ENCODE data around the gene LRP8. TPM values are rescaled to one million over a fixed set of nuclear protein-coding genes. Genes with fewer than 3 reads are reported as not detected.

The LRP8 gene
- total RNA-seq, 4 donors from 2014 or later: 0.76 to 4.0 (median 2.0) TPM

DNA sequence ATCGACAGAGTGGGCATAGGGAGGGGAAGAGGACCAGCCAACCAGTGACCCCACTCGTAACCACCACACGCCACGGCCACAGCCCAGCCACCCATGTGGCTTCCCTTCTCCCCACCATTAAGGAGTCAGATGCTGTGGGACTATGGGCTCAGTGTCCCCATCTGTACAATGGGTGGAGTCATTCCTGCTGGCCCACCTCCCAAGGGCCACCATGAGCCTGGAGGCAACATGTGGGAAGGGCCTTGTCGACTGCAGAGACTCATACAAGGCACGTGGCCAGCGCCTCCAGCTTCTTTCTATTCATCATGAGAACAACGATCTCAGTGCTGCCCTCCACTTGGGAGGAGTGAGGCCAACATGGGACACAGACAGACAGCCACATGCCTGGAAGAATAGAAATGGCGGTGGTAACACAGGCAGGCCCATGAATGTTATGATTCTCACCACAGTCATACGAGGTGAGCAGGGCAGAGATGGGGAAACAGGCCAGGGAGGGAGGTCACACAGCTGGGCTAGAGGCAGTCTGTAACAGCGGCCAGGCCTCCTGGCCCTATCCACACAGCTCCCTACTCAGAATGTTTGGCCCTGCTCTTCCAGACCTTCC lies 16.1 kb downstream of the LRP8 start:
- TF ChIP-seq POLR2A (IDR thresholded peaks at IDR 0.05): no peak
- TF ChIP-seq, protein P1, sequence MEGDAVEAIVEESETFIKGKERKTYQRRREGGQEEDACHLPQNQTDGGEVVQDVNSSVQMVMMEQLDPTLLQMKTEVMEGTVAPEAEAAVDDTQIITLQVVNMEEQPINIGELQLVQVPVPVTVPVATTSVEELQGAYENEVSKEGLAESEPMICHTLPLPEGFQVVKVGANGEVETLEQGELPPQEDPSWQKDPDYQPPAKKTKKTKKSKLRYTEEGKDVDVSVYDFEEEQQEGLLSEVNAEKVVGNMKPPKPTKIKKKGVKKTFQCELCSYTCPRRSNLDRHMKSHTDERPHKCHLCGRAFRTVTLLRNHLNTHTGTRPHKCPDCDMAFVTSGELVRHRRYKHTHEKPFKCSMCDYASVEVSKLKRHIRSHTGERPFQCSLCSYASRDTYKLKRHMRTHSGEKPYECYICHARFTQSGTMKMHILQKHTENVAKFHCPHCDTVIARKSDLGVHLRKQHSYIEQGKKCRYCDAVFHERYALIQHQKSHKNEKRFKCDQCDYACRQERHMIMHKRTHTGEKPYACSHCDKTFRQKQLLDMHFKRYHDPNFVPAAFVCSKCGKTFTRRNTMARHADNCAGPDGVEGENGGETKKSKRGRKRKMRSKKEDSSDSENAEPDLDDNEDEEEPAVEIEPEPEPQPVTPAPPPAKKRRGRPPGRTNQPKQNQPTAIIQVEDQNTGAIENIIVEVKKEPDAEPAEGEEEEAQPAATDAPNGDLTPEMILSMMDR (IDR thresholded peaks at IDR 0.05): no peak
- 75 to 83% methylated on average over 10 to 11 of the region's 11 CpGs for WGBS, 2 donors
- DNase-seq (ENCODE audit: low spot score in 2 of 2): no peak
- intact Hi-C loops (cut with DNase I; ENCODE audit: low total_unique reads): no loop called here
- H3K4me3 ChIP-seq (ENCODE audit: low read depth, poor library complexity, severe bottlenecking): no peak overlapping the region

DNA sequence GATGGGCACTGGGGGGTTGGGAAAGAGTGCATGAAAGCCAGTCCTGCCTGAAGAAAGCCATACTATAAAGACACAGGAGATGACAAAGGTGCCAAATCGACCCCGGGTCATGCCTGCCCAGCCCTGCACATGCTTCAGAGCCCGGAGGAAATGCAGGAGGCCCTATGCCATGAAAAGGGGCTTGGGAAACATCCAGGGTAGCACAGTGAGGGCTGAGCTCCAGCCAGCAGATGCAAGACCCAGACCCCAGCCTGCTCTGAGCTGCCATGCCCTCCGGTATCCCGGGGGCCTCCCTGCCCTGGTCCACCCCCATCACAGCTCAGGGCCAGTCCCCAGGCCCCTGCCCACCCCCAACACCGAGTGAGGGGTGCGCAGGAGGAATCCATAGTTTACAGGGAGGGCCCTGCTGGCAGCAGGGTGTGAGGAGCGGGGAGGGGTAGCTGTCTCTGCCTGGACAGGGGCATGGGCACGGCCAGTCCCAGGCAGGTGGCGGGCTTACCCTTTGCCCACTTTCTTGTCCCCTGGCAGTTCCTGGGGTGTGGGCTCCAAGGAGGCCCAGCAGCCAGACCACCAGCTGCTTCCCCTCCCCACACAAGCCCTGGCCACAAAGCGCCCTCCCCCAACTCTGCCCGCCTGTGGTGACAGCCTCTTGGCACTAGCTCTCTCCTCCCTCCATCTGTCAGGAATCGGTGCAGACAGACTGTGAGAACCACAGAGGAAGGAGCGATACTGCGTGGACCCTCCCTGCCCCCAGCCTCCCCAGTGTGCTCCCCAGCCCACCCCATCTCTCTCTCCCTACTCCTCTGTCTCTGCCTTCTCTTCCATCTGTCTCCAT lies 16.8 kb downstream of the LRP8 start:
- DNase-seq (ENCODE audit: low spot score in 2 of 2): no peak
- 79 to 80% methylated on average over 12 to 15 of the region's 15 CpGs for WGBS, 2 donors
- TF ChIP-seq, protein P1 (IDR thresholded peaks at IDR 0.05): no peak
- no peak for TF ChIP-seq POLR2A (IDR thresholded peaks at IDR 0.05)
- H3K4me3 ChIP-seq (ENCODE audit: low read depth, poor library complexity, severe bottlenecking): no peak overlapping the region
- intact Hi-C loops (cut with DNase I; ENCODE audit: low total_unique reads): no loop called here

DNA sequence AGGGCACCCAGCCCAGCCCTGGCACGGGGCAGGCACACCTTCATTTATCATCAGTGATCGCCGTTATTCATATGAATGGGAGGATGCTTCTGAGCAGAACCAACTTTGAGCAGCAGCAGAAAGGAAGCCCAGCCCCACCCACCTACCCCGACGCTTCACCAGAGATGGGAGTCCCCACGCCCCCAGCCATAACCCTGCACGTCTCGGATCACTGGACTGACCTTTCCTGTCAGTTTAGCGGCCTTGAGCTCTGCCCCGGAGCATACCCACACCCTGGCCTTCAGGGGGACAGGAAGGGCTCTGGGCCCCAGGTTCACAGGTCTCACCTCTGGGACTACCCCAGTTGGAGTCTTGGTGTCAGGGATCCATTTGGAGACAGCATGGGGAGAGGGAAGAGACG lies 18.1 kb downstream of the LRP8 start:
- intact Hi-C loops (cut with DNase I; ENCODE audit: low total_unique reads): no loop called here

DNA sequence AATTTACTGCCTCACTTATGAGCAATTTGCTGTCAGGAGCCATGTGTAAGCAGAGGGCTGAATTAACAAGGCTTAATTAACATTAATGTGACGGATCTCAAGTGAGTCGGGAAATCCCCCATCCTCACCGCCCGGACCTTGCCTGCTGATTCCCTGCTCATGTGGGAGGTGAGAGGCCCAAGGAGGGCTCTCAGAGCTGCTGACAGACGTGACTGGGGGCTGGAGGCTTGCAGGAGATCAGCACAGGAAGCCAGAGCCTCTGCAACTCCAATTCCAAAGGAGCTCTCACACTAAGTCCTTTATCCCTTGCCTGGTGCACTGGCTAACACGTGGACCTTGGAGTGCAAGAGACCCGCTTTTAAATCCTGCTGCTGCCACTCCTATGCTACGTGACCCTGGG lies 19.4 kb downstream of the LRP8 start:
- 68 to 78% methylated on average over 8 of the region's 8 CpGs for WGBS, 2 donors
- intact Hi-C loops (cut with DNase I; ENCODE audit: low total_unique reads): no loop called here
- DNase-seq (ENCODE audit: low spot score in 2 of 2): no peak
- no peak overlapping the region for H3K4me3 ChIP-seq (ENCODE audit: low read depth, poor library complexity, severe bottlenecking)
- TF ChIP-seq, protein P1 (IDR thresholded peaks at IDR 0.05): no peak

More for the DNA sequence above, 18.1 kb downstream of the LRP8 start:
- no peak for DNase-seq (ENCODE audit: low spot score in 2 of 2)
- no peak overlapping the region for H3K4me3 ChIP-seq (ENCODE audit: low read depth, poor library complexity, severe bottlenecking)
- TF ChIP-seq, protein P1 (IDR thresholded peaks at IDR 0.05): no peak
- TF ChIP-seq POLR2A (IDR thresholded peaks at IDR 0.05): no peak
- 60 to 64% methylated on average over 6 to 10 of the region's 11 CpGs for WGBS, 2 donors

DNA sequence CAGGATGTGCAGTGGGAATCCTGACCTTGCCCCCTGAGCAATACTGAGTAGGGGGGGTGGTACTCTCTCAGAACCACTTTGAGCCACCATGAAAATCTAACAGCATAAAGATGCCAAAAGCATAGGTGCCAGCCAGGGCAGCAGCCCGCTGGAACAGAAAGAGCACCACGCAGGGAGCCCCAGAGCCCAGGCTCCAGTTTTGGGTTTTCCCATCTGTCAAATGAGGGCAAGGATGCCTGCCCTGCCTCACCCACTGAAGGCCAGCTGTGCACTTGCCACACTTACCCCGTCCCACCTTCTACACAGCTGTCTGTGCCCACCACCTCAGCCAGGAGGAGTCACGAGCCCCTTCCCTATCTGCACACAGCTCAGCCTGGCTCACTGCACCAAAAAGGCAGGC lies 20.8 kb downstream of the LRP8 start:
- intact Hi-C loops (cut with DNase I; ENCODE audit: low total_unique reads): no loop called here
- no peak for DNase-seq (ENCODE audit: low spot score in 2 of 2)
- TF ChIP-seq, protein P1 (IDR thresholded peaks at IDR 0.05): no peak
- no peak for TF ChIP-seq POLR2A (IDR thresholded peaks at IDR 0.05)
- WGBS, 2 donors: 85 to 87% methylated on average over 4 of the region's 4 CpGs
- H3K4me3 ChIP-seq (ENCODE audit: low read depth, poor library complexity, severe bottlenecking): no peak overlapping the region
